Epithelial cell of esophagus (primary cell): ENCODE results near the gene GPR39.

Experiments
- DNase-seq: peaks from one replicate; pipeline ENCODE4 v3.0.0; 2010; ENCODE audit warnings: low read depth
- H3K4me3 ChIP-seq: 2 replicates; pipeline ENCODE4 v1.5.1; 2011; ENCODE audit warnings: mild to moderate bottlenecking, low read length, control low read depth
- CTCF ChIP-seq: IDR thresholded peaks from 2 replicates; pipeline ENCODE4 v1.5.1; 2011; ENCODE audit warnings: low read depth, mild to moderate bottlenecking, low read length, control low read depth, inconsistent platforms; ENCODE audit not compliant: insufficient read depth; ENCODE audit errors: missing control alignments

The GPR39 gene

GRCh38 chr2:132678483-132678882 lies 261.9 kb downstream of the GPR39 start:
- H3K4me3 ChIP-seq: no peak overlapping the region
- TF ChIP-seq CTCF: no peak
- no peak for DNase-seq

- H3K4me3 ChIP-seq: no peak overlapping the region
- TF ChIP-seq CTCF: no peak
- DNase-seq: no peak
Measured at GRCh38 chr2:132680544-132680943, 263.9 kb downstream of the GPR39 start.

GRCh38 chr2:132681766-132682165 lies 265.2 kb downstream of the GPR39 start:
- no peak for TF ChIP-seq CTCF
- H3K4me3 ChIP-seq: no peak overlapping the region
- no peak for DNase-seq

GRCh38 chr2:132690664-132691303 lies 274.2 kb downstream of the GPR39 start:
- no peak for TF ChIP-seq CTCF
- H3K4me3 ChIP-seq: no peak overlapping the region
- no peak for DNase-seq

GRCh38 chr2:132691556-132691955 lies 275.0 kb downstream of the GPR39 start:
- no peak for TF ChIP-seq CTCF
- no peak for DNase-seq
- H3K4me3 ChIP-seq: no peak overlapping the region

GRCh38 chr2:132692816-132693215 lies 276.2 kb downstream of the GPR39 start:
- DNase-seq: no peak
- no peak overlapping the region for H3K4me3 ChIP-seq
- no peak for TF ChIP-seq CTCF
